ENCODE data around the gene TMPRSS12. TPM values are rescaled to one million over a fixed set of nuclear protein-coding genes. Genes with fewer than 3 reads are reported as not detected.

The TMPRSS12 gene
- total and polyA plus RNA-seq, 2 of the 13 experiments (the other 11 are each of a cell fraction or from before 2014, with no cell fraction given), result not detected

DNA sequence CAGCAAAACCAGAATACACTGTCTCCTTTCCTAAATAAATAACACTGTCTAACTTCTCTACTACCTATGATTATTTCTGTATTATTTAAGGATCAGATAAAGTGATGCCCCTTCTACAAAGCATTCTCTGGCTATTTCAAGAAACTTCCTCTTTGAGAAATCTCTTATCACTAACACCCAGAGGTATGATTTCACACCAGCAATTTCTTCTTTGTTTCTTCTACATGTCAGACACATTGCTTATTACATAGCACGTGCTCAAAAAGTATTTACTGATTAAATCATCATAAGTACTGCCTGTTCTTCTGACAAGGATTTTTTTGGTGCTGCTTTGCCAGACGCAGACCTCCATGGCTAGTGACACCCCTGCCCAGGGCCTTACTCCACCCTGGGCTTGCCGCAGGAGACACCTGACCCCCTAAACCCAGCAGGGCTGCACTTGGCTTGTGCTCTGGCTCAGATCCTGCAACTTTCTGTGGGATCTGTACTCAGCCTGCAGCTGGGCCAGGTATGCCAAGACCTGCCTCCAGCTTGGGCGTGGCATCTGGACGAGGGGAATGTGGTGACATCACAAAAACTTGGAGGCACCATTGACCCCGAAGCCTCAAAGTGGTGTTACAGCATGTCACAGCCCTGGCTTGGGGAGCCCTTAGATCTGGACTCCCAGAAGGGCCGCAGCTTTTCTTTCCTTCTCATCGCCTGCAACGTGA is 94.2 kb downstream of the TMPRSS12 start:
- no peak for DNase-seq (ENCODE audit: low spot score)
- Histone ChIP-seq H3K27me3 (ENCODE audit: control insufficient read depth in 1 of 2, insufficient read depth in 2 of 2, low read length in 2 of 2) (no peaks in the 10 kb centered on the region), H3K4me2 (ENCODE audit: low read depth, low read length) (no peak overlapping the region), H3K36me3 (replicated peaks in 1 of 2; ENCODE audit: control insufficient read depth in 1 of 2, insufficient read depth in 2 of 2, low read length in 2 of 2) (no peaks in the 10 kb centered on the region; a peak in 1 of 5 replicates), H3K9me3 (ENCODE audit: low read length) (no peaks in the 10 kb centered on the region), H4K20me1 (ENCODE audit: insufficient read depth, low read length) (no peaks in the 10 kb centered on the region), H3K4me1 (ENCODE audit: insufficient read depth, low read length) (peaks cover 48% of the 10 kb centered on the region), H3K4me3 (replicated peaks in 1 of 3; ENCODE audit: insufficient read depth in 1 of 3, low read depth in 2 of 3, low read length in 3 of 3) (no peak overlapping the region), H3K9ac (ENCODE audit: insufficient read depth, low read depth, low read length) (no peak overlapping the region), H3K79me2 (ENCODE audit: insufficient read depth, low read length) (no peaks in the 10 kb centered on the region), H2AFZ (ENCODE audit: low read length) (no peak overlapping the region), H3K27ac (ENCODE audit: extremely low read length, insufficient read depth, low read length) (no peak overlapping the region)
- 98% methylated on average over 4 of the region's 9 CpGs for WGBS (ENCODE audit: low lambda C conversion rate)
- intact Hi-C loops (cut with micrococcal nuclease; ENCODE audit: unreplicated experiment), result no loop called here
- ATAC-seq, result no peak
- FAIRE-seq, result no peak
- BruUV-seq (replicated peaks), result no TSS peak
- CTCF ChIA-PET (ENCODE audit: low intra/inter-chr PET ratio, low total read pairs), result no interaction called here
- POLR2A ChIA-PET, result interaction anchor here (3.4 kb wide), 1 partner anchor 44 kb away, joined by 25 read pairs; no protein-coding TSS in a partner anchor
- in situ Hi-C loops (cut with HindIII; ENCODE audit: extremely low pct_ligation_motif_present, low pct_unique_long_range_greater_than_20kb), result no loop called here
- TF ChIP-seq, protein P1, sequence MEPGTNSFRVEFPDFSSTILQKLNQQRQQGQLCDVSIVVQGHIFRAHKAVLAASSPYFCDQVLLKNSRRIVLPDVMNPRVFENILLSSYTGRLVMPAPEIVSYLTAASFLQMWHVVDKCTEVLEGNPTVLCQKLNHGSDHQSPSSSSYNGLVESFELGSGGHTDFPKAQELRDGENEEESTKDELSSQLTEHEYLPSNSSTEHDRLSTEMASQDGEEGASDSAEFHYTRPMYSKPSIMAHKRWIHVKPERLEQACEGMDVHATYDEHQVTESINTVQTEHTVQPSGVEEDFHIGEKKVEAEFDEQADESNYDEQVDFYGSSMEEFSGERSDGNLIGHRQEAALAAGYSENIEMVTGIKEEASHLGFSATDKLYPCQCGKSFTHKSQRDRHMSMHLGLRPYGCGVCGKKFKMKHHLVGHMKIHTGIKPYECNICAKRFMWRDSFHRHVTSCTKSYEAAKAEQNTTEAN (CRISPR knock-in tag; conservative IDR thresholded peaks at IDR 0.05), result no peak
- TF ChIP-seq ZNF766 (CRISPR knock-in tag; IDR thresholded peaks at IDR 0.05; ENCODE audit: borderline replicate concordance) (no peak), ZNF644 (CRISPR knock-in tag; IDR thresholded peaks at IDR 0.05; ENCODE audit: low read depth) (no peak), SOX13 (IDR thresholded peaks at IDR 0.05) (no peak), SOX13 (CRISPR knock-in tag; conservative IDR thresholded peaks at IDR 0.05 in 1 of 2, IDR thresholded peaks at IDR 0.05 in 1 of 2) (no peak), PCBP2 (optimal IDR thresholded peaks at IDR 0.05; ENCODE audit: low read depth, low read length, poor library complexity, severe bottlenecking) (no peak), ZNF724P (CRISPR knock-in tag; IDR thresholded peaks at IDR 0.05; ENCODE audit: borderline replicate concordance) (no peak), CHD2 (IDR thresholded peaks at IDR 0.05; ENCODE audit: low read depth, low read length) (no peak), MZF1 (CRISPR knock-in tag; IDR thresholded peaks at IDR 0.05; ENCODE audit: borderline replicate concordance) (no peak), TBP (CRISPR knock-in tag; IDR thresholded peaks at IDR 0.05) (no peak)
- TF ChIP-seq, protein P2, sequence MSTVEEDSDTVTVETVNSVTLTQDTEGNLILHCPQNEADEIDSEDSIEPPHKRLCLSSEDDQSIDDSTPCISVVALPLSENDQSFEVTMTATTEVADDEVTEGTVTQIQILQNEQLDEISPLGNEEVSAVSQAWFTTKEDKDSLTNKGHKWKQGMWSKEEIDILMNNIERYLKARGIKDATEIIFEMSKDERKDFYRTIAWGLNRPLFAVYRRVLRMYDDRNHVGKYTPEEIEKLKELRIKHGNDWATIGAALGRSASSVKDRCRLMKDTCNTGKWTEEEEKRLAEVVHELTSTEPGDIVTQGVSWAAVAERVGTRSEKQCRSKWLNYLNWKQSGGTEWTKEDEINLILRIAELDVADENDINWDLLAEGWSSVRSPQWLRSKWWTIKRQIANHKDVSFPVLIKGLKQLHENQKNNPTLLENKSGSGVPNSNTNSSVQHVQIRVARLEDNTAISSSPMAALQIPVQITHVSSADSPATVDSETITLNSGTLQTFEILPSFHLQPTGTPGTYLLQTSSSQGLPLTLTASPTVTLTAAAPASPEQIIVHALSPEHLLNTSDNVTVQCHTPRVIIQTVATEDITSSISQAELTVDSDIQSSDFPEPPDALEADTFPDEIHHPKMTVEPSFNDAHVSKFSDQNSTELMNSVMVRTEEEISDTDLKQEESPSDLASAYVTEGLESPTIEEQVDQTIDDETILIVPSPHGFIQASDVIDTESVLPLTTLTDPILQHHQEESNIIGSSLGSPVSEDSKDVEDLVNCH (CRISPR knock-in tag; IDR thresholded peaks at IDR 0.05), result no peak
- TF ChIP-seq, protein P3, sequence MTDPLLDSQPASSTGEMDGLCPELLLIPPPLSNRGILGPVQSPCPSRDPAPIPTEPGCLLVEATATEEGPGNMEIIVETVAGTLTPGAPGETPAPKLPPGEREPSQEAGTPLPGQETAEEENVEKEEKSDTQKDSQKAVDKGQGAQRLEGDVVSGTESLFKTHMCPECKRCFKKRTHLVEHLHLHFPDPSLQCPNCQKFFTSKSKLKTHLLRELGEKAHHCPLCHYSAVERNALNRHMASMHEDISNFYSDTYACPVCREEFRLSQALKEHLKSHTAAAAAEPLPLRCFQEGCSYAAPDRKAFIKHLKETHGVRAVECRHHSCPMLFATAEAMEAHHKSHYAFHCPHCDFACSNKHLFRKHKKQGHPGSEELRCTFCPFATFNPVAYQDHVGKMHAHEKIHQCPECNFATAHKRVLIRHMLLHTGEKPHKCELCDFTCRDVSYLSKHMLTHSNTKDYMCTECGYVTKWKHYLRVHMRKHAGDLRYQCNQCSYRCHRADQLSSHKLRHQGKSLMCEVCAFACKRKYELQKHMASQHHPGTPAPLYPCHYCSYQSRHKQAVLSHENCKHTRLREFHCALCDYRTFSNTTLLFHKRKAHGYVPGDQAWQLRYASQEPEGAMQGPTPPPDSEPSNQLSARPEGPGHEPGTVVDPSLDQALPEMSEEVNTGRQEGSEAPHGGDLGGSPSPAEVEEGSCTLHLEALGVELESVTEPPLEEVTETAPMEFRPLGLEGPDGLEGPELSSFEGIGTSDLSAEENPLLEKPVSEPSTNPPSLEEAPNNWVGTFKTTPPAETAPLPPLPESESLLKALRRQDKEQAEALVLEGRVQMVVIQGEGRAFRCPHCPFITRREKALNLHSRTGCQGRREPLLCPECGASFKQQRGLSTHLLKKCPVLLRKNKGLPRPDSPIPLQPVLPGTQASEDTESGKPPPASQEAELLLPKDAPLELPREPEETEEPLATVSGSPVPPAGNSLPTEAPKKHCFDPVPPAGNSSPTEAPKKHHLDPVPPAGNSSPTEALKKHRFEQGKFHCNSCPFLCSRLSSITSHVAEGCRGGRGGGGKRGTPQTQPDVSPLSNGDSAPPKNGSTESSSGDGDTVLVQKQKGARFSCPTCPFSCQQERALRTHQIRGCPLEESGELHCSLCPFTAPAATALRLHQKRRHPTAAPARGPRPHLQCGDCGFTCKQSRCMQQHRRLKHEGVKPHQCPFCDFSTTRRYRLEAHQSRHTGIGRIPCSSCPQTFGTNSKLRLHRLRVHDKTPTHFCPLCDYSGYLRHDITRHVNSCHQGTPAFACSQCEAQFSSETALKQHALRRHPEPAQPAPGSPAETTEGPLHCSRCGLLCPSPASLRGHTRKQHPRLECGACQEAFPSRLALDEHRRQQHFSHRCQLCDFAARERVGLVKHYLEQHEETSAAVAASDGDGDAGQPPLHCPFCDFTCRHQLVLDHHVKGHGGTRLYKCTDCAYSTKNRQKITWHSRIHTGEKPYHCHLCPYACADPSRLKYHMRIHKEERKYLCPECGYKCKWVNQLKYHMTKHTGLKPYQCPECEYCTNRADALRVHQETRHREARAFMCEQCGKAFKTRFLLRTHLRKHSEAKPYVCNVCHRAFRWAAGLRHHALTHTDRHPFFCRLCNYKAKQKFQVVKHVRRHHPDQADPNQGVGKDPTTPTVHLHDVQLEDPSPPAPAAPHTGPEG (CRISPR knock-in tag; IDR thresholded peaks at IDR 0.05), result no peak
